GM21717 (cell line): ENCODE data around the gene NUDT4B.
"Not testable (repeated sequence)": the region's sequence is repeated elsewhere in the genome, so short reads cannot be mapped to it uniquely, and the experiment has no call there.

Source experiments
- ATAC-seq: cut with Tn5 transposase; IDR thresholded peaks from one replicate; pipeline ENCODE4 v1.9.1; 2021; ENCODE audit warnings: mild to moderate bottlenecking, moderate library complexity; ENCODE audit not compliant: unreplicated experiment

The NUDT4B gene

GRCh38 chr1:148735538-148735937 is 13.0 kb upstream of the NUDT4B start:
- ATAC-seq = not testable (repeated sequence)

- ATAC-seq = not testable (repeated sequence)
These were observed 9.9 kb upstream of the NUDT4B start for GRCh38 chr1:148738667-148739066.

- not testable (repeated sequence) for ATAC-seq
These were observed 5.4 kb upstream of the NUDT4B start for GRCh38 chr1:148743200-148743599.

GRCh38 chr1:148743726-148744720 is 4.6 kb upstream of the NUDT4B start:
- not testable (repeated sequence) for ATAC-seq

- ATAC-seq = peak; percentile 93
These were observed 734 bp downstream of the NUDT4B start for GRCh38 chr1:148749335-148749681.

- not testable (repeated sequence) for ATAC-seq
These were observed 7.7 kb downstream of the NUDT4B start for GRCh38 chr1:148756231-148756630.

- not testable (repeated sequence) for ATAC-seq
These were observed 8.9 kb downstream of the NUDT4B start for GRCh38 chr1:148757446-148757845.

- ATAC-seq = peak; percentile 90
These were observed 9.8 kb downstream of the NUDT4B start for GRCh38 chr1:148758412-148758811.

GRCh38 chr1:148758925-148759324 is 10.4 kb downstream of the NUDT4B start:
- ATAC-seq = not testable (repeated sequence)

- ATAC-seq = not testable (repeated sequence)
These were observed 11.2 kb downstream of the NUDT4B start for GRCh38 chr1:148759749-148760148.

GRCh38 chr1:148760206-148760605 is 11.6 kb downstream of the NUDT4B start:
- not testable (repeated sequence) for ATAC-seq

GRCh38 chr1:148761360-148761759 is 12.8 kb downstream of the NUDT4B start:
- ATAC-seq = not testable (repeated sequence)

- not testable (repeated sequence) for ATAC-seq
These were observed 16.9 kb downstream of the NUDT4B start for GRCh38 chr1:148765238-148766019.

- not testable (repeated sequence) for ATAC-seq
These were observed 20.0 kb downstream of the NUDT4B start for GRCh38 chr1:148768541-148768940.

- ATAC-seq = not testable (repeated sequence)
These were observed 20.9 kb downstream of the NUDT4B start for GRCh38 chr1:148769495-148769894.

GRCh38 chr1:148773690-148774089 is 25.1 kb downstream of the NUDT4B start:
- not testable (repeated sequence) for ATAC-seq

GRCh38 chr1:148774102-148774501 is 25.5 kb downstream of the NUDT4B start:
- ATAC-seq = not testable (repeated sequence)

GRCh38 chr1:148775263-148775662 is 26.7 kb downstream of the NUDT4B start:
- ATAC-seq = not testable (repeated sequence)

- ATAC-seq = not testable (repeated sequence)
These were observed 29.1 kb downstream of the NUDT4B start for GRCh38 chr1:148777649-148778048.

GRCh38 chr1:148780404-148780803 is 31.8 kb downstream of the NUDT4B start:
- not testable (repeated sequence) for ATAC-seq

GRCh38 chr1:148791543-148792099 is 43.0 kb downstream of the NUDT4B start:
- not testable (repeated sequence) for ATAC-seq
